Fibroblast of lung (primary cell): ENCODE data around the gene ZNF532.

Source experiments
- EZH2 ChIP-seq: IDR thresholded peaks from 2 replicates; pipeline ENCODE4 v1.5.1; 2012; ENCODE audit warnings: low read length, control low read depth, mild to moderate bottlenecking; ENCODE audit errors: missing control alignments
- TF ChIP-seq, protein P1 (sequence below), 2 donors: IDR thresholded peaks in 1 of 2; conservative IDR thresholded peaks in 1 of 2; 1 replicate in 1 of 2; 2 replicates in 1 of 2; pipeline ENCODE4 v1.5.1; 2011 to 2012; ENCODE audit warnings: low read length in 2 of 2, control low read depth in 1 of 2, inconsistent platforms in 1 of 2, low read depth in 1 of 2, mild to moderate bottlenecking in 1 of 2

GRCh38 chr18:58911241-58911640 lies 46.6 kb downstream of the ZNF532 start:
- TF ChIP-seq, protein P1, sequence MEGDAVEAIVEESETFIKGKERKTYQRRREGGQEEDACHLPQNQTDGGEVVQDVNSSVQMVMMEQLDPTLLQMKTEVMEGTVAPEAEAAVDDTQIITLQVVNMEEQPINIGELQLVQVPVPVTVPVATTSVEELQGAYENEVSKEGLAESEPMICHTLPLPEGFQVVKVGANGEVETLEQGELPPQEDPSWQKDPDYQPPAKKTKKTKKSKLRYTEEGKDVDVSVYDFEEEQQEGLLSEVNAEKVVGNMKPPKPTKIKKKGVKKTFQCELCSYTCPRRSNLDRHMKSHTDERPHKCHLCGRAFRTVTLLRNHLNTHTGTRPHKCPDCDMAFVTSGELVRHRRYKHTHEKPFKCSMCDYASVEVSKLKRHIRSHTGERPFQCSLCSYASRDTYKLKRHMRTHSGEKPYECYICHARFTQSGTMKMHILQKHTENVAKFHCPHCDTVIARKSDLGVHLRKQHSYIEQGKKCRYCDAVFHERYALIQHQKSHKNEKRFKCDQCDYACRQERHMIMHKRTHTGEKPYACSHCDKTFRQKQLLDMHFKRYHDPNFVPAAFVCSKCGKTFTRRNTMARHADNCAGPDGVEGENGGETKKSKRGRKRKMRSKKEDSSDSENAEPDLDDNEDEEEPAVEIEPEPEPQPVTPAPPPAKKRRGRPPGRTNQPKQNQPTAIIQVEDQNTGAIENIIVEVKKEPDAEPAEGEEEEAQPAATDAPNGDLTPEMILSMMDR (conservative IDR thresholded peaks at IDR 0.05 in 1 of 2, IDR thresholded peaks at IDR 0.05 in 1 of 2; ENCODE audit: low read depth in 1 of 2, low read length in 2 of 2), result no peak
- no peak for TF ChIP-seq EZH2
